T1000 (cell line): ENCODE results near the gene AUTS2.

ENCODE experiments used
- DNase-seq: peaks from one replicate; lab custom pipeline; 2025; ENCODE audit warnings: mixed read lengths; lab: John Stamatoyannopoulos, UW

The AUTS2 gene

DNA sequence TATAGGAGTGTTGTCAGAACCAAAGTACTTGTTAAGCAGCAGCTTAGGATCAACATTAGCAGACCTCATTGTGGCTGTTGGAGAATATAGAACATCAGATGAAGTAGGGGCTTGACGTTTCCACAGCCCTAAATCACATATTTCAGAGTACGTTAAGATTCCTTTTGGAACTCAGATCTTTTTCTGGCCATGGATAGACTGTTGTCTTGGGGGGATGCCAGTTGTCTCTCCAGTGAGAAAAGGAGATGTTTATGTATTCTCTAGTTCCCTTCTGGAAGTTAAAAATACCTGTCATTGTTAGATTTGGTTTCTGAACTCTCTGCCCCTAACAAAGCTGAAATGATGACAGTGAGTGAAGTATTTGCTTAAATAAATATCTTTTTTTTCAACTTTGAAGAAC, 191.3 kb downstream of the AUTS2 start:
- DNase-seq = no peak

DNA sequence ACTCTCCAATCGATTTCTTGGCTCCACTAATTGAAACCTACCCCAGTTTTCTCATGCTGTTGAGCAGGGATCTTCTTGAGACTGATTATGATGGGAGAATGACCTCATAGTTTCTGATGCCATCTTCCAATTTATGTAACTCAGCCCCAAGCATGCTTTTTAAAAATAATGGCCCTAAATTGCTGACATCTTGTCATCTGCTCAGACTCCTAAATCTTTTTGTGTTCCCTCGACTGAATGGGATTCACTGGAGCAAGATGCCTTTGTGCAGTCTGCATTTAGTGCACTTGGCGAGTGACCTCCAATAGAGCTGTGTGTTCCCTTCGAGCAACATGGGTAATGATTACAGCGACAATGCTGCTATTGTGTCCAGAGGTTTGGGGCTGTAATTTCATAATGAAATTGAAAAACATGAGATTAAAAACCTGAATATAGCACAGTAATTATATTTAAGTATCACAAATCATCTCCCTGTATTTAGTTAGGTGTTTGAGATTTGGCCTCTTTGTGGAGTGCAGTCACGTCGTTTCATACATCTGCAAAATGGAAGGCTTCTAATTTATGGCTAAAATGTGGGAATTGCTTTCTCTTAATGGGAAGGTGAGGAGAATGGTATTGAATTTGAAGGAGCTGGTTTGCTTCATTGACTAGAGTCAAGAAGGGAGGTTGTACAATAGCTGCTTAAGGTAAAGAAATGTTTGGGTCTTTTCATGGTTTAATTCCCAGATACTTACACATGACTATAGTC, 192.9 kb downstream of the AUTS2 start:
- no peak for DNase-seq

DNA sequence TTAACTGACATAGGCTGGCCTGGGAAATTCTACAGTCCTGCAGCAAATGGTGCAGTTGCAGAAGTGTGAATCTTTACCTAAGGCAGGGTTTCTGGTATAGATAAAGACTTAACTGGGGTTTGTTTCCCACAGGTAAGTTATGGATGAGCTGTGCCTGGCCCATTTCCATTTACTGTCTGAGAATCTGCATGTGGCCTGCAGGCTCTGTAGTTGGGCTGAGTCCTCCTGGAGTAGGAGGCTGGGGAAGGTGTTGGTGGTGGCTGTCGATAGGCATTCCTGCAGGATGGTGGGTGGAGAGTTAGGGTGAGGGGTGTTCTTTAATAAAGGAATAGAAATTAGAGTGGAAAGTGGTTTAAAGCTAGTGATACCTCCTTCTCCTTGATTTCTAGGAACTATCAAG, 193.5 kb downstream of the AUTS2 start:
- DNase-seq = no peak

DNA sequence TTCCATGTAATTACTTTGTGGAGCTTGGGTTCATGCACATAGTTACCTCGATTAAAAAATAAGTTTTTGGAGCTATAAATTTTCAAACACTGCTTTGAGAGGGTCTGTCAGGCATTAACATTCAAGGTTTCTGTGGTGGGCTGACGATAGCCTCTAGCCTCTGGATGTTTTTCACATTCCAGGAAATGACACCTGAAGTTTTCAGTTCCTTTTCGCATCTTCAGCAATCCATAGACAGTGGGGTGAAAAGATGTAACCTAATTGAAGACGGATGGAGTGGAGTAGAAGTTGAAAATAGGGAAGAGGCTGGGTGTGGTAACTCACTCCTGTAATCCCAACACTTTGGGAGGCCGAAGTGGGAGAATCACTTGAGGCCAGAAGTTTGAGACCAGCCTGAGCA, 197.7 kb downstream of the AUTS2 start:
- DNase-seq = no peak

DNA sequence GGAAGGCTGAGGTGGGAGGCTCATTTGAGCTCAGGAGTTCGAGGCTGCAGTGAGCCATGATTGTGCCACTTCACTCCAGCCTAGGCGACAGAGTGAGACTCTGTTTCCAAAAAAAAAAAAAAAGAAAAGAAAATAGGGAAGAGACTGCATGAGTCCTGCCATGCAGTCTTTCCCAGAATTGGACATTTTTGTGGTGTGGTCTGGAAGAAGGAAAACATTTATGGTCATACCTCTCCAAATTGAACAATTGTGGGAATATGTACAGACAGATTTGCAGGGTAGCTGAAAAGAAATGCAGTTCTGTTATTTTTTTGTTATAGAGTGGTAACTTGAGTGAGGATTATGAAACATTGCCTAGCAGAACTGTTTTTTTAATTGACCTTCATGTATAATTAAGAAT, 198.1 kb downstream of the AUTS2 start:
- DNase-seq = no peak

DNA sequence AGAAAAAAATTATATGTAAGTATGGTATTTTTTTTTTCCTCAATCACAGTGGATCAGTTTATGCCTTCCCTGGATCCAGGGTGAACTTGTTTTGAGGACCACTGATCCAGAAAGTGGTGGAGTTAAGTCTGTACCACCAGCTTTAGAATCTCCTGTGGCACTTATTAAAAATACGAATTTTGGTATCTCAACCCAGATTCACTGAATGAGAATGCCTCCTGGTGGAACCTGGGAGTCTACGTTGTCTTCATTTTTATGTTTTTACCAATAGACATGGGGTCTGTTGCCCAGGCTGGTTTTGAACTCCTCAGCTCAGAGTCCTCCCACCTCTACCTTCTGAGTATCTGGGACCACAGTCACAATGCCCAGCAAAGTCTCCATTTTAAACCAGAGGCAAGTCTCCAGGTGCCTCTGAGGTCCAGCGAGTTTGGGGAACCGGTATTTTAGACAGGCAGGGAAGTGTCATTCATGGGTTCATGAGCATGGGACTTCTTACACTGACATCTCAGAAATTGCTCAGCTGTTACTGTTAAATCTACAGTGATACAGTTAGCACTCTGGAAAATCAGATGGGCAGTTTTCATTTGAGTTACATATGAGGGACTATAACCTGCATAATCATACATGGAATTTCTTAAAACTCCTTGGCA, 200.9 kb downstream of the AUTS2 start:
- DNase-seq = no peak

DNA sequence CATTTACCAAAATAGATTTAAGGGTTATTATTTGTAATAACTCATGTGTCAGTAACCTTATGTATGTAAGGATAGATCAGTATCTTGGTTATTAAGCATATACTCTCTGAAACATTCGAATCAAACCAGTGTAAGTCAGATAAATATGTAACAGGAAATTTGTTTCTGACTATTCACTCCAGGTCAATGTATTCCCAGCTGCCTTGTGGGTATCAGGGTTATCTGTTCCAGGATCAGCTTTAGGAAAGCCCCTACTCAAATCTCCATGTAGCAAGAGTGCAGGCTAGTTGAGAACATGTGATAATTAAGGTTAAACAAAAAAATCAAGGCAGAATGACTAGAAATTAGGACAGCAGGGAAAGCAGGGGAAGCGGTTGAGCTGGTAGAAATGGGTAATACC, 201.7 kb downstream of the AUTS2 start:
- DNase-seq = no peak

DNA sequence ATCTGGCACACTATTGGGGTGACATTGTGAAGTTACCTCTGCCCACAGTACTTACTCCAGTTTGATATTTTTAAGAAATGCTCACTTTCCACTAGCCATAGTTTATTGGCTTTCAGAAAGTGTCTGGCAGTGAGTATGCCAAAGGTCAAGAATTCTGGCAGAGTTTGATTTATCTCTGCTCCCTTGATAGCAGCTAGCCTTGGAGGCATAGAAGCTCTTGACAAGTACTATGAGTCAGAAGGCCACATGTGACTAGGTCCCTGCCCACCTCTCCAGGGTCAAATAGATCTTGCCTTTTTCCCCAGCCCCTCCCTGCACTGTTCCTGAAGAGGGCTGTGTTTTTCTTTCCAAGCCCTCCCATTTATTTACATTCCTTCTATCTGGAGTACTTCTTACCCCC, 202.2 kb downstream of the AUTS2 start:
- DNase-seq = no peak

DNA sequence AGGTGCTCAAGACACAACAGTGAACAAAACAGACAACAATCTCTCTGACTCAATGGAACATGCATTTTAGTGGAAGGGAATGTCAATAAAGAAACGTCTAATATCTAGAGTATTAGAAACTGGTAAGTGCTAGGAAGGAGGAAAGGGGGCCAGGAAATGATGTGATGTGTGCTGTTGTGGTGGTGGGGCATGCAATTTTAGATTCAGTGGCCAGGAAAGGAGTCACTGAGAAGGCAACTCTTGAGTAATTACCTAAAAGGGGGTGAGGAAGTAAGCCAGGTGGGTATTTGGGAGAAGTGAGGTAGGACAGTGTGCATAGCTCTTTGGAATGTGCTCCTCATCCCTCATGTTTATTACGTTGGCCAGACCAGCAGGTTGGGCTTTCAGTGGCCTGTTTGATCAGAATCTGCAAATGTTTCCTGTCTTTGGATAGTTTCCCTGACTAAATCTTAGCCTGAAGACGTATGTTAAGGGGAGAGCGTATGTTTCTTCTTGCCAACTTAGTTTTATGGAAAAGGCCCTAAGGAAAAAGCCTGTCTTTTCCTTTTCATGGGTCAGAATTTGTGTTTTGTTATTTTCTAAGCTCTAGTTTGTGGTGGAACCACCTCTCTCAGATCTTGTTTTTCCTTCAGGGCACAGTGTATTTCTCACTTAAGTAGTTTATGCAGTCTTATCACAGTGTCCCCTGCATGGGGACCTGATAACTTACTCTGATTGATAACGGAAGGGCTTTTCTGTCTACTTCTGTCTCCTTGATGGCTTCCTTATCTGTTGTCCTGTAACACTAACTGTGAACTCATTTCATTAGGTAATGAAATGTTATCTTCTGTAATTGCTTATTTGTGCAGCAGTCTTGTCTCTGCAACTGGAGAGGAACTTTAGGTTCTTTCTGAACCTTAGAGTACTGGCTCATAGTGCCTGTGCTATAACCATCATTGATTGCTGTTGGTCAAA, 203.7 kb downstream of the AUTS2 start:
- no peak for DNase-seq

DNA sequence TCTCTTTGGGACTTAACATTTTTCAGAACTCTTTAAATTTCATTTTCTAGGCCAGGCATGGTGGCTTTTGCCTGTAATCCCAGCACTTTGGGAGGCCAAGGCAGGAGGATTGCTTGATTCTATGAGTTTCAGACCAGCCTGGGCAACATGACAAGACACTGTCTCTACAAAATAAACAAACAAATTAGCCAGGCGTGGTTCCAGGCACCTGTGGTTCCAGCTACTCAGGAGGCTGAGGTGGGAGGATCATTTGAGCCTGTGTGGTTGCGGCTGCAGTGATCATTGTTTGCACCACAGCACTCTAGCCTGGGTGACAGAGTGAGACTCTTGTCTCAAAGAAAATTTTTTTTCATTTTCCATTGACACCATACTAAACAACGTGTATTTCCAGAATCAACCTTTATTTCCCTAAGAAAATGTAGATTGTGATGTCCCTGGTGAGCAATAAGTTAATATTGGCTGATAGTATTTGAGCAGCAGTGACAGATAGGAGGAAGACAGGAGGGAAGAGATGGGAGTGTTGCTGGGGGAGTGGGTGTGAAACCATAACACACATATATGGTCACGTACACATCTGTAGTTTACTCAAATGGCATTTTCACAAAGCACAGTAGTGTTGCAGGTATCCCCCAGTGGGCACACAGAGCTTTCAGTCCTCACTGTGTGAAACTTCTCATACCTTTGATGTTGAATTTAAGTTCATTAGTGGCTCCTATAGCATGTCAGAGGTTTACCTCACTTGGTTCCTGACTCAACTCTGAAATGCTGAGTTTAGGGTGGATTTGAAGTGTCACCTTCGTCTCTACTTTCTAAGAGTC, 205.6 kb downstream of the AUTS2 start:
- no peak for DNase-seq

DNA sequence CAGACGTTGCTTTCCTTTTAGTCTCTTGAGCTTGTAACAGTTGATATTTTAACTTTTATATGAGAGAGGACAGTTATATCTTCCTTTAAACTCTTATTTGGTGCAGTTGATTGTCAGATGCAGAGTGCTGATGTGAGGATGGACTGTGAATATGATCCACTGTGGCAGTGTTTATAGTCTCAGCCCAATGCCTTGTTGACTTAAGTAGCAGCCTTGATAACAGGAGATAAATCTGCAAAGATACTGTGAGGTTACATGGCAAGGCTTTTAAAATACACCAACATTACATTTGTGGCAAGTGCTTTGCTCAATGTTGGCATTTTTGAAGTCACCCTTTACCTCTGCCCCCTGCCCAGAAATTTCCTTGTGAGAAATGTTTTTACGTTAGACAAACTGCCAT, 206.7 kb downstream of the AUTS2 start:
- no peak for DNase-seq

DNA sequence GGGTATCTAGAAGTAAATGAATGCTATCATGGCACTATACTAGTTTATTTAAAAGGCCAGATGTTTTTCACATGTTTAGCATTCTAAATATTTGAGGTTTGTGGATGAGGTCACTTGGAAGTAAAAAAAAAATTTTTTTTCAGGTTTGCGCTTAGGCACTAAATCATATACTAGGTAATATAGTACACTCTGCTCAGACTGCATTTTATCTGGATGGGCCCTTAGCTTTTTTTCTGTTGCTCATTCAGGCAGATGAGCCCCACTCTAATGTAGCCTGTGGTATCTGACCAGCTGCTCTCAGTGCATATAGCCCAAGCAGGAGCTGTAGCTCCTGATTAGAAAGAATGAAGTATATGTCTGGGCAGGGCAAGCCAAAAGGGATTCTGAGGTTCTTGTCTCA, 210.1 kb downstream of the AUTS2 start:
- DNase-seq = no peak

DNA sequence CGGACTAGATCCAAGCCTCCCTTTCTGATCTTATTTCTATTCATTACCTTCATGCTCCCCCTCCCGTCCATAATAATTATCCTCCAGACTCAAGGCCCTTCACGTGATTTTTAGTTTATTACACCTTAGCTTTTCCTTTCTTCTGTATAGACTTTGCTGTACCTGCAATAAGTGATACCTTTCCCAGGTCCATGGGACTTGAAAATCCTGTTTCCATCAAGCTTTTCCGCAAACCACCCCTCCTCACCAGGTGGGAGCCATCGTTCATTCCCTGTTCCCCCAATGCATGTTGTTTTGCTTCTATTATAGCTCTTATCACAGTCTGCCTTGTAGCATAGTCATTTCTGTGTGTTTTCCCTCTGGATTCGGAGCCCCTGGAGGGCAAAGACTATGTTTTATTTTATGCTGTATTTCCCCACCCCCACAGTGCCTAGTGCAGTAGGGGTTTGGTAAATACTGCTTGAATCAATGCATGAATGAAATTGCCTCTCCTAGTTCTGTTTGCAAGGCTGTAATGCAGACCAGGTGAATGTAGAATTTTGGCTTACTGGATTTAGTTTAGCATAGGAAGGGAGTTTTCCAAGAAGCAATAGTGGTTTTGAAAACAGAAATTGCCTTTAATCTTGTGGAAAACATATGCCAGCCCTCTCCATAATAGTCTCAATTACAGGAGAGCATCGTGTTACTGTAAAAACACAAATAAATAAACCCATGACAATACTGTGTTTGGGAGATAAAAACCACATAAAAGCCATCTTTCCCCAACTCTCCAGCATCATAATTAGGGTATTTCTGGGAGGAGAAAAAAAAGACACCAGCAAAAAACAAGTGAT, 213.4 kb downstream of the AUTS2 start:
- DNase-seq = no peak

DNA sequence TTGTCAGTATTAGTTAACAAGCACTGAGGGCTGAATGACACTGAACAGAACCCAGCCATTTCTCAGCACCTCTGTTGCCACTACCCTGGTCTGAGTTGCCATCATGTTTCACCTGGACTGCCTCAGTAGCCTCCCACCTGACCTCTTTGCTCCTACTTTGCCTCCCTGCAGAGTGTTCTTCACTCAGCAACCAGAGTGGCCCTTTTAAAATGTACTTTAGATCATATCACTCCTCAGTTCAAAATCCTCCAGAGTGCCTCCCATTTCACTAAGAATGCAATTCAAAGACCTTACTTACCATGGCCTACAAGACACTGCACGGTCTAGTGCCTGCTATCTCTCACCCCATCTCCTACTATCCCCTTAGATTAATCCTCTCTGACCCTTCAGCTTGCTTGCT, 214.5 kb downstream of the AUTS2 start:
- DNase-seq = no peak

DNA sequence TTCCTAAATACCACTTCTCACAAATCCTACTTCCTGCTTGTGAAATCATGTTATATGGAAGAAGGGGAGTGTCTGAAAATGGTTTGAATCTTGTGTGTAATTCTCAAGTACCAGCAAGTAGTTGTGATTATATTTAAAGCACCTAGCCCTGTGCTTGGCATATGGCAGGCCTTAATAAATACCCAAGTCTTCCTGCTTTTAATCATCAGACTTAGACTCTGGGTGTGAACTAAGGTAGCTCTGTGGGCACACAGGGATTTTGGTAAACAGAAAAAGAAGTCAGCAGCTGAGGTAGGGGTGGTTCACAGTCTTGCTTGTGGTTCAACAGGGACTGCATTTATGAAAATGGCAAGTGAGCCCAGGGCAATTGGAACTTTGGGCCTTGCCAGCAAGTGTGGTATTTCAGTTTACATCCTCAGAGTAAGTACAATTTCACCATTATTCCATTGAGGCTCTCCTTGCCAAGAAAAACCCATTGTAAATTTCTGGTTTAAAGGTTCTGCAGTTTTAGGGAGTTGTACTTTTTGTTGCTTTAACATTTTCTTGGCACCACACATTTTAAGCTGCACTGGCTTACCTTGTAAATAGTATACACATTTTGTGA, 215.5 kb downstream of the AUTS2 start:
- no peak for DNase-seq

DNA sequence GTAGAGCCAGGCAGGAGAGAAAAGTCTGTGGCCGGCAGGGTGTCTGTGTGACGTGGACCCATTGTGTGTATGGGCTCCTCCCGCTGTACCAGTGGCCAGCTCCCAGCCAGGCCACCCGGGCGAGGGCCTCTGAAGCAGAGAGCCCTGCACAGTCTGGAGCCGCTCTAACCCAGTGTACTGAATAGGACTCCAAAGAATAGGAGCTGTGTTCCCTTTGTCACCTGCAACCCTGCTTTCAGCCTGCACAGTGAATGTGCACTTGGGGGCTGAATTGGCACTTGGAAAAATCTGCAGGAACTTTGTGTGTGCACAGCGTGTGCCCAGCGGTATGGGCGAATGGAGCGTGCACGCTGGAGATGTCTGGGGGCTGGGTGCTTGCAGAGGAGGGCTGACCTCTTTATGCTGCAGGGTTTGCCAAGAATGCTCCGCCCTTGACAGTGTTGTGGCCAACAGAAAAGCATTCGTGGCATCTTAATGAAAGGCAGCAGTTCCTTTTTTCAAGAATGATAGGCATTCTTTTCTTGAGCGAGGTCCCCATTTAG, 216.2 kb downstream of the AUTS2 start:
- no peak for DNase-seq

DNA sequence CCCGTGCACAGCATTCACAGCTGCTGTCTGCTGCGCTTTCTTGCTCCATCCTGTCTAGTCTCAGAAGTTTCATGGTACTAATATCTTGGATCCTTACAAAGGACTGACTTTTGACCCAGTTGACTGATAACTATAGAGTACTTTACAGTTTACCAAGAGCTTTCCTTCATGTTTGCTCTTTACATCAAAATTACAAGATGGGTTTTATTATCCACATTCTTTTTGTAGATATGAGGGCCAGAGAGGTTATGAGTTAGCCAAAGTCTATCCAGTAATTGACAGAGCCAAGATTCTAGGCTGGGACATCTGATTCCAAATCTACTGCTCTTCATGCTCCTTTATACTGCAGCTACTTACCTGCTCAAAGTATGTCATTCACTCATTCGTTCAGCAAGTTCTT, 218.2 kb downstream of the AUTS2 start:
- DNase-seq = no peak

DNA sequence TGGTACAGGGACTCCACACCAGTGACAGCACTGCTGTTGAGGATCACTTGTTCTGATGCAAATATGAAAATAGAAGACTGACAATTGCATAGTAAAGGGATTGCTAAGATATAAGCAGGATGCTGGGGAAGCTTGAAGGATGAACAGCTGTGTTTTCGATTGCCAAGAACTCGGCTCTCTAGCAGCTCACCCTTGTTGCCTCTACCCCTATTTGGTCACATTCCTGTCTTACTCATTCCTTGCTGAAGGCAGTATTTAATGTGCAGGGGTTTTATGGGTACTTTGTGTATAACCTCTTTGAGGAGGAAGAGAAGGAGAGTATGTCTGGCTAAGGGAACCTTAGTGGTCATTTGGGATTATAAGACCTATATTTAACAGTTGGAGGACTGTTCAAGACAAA, 218.8 kb downstream of the AUTS2 start:
- no peak for DNase-seq

DNA sequence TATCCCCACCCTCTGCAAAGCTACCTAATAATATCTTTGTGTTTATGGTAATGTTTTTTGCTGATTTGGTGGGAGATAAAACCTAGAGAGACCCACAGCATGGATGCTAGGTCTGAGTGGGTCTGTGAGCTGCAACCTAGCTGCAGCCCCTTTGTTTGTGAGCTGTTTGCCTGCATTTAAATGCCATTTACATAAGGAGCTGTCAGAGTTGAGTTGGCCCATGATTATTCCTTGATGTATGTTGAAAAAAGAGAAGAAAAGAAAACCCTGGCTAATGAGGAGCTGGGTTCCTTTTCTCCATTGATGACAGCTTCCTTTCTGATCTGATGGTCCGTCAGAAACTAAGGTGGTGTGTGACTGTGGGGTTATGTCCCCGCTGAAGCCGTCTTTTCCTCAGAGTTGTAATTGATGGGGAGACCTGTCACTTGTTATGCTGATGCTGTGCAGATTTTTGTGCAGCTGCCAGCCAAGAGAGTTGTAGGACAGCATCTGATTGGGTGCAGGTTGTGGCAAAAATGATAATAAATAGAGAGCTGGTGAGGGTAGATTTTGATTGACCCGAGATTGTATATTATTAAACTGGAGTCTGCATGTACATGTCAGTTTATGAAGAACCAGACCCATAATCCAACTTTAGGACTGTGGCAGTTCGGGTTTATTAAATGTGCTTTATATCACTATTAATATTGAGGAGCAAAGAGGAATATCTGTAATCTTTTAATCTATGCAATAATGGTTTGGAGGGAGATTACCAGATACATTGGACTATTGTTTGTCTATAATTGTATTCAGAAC, 219.8 kb downstream of the AUTS2 start:
- DNase-seq = no peak
